Endometrial microvascular endothelial cells (primary cell): ENCODE results near the gene RBBP8NL. TPM values are rescaled to one million over a fixed set of nuclear protein-coding genes. Genes with fewer than 3 reads are reported as not detected.

ENCODE experiments used
- in situ Hi-C: cut with HindIII; loops from 2 replicates; pipeline ENCODE4 v1.10.0; 2017; ENCODE audit warnings: low sequenced_read_pairs, low pct_unique_long_range_greater_than_20kb; ENCODE audit errors: inconsistent ontology term
- total RNA-seq: library from RNA; depleted of rRNA; stranded (reverse); fragments of >200 nt; gene quantifications from one replicate; pipeline ENCODE4 v1.2.3, GENCODE V29; 2015; ENCODE audit errors: inconsistent ontology term

The RBBP8NL gene
- total RNA-seq, 1 donor from 2014 or later = not detected

- in situ Hi-C loops = no loop called here
Measured at GRCh38 chr20:62370807-62371587, 56.3 kb downstream of the RBBP8NL start.

- in situ Hi-C loops = no loop called here
Measured at GRCh38 chr20:62370115-62370806, 57.1 kb downstream of the RBBP8NL start.

GRCh38 chr20:62369815-62370114 lies 57.6 kb downstream of the RBBP8NL start:
- in situ Hi-C loops = no loop called here

GRCh38 chr20:62368976-62369814 lies 58.1 kb downstream of the RBBP8NL start:
- in situ Hi-C loops = no loop called here

- in situ Hi-C loops = no loop called here
Measured at GRCh38 chr20:62368392-62368975, 58.9 kb downstream of the RBBP8NL start.

GRCh38 chr20:62367633-62368391 lies 59.5 kb downstream of the RBBP8NL start:
- in situ Hi-C loops = no loop called here

GRCh38 chr20:62367136-62367632 lies 60.2 kb downstream of the RBBP8NL start, which contains the start of gene LAMA5:
TSS of gene LAMA5 (minus strand) at chr20:62367312. CDS start at chr20:62367245, 67 bp downstream.
- in situ Hi-C loops = no loop called here

GRCh38 chr20:62366370-62367135 lies 60.8 kb downstream of the RBBP8NL start:
- in situ Hi-C loops = no loop called here

- in situ Hi-C loops = no loop called here
Measured at GRCh38 chr20:62365814-62366369, 61.4 kb downstream of the RBBP8NL start.

GRCh38 chr20:62364911-62365736 lies 62.2 kb downstream of the RBBP8NL start:
- in situ Hi-C loops = no loop called here

- in situ Hi-C loops = no loop called here
Measured at GRCh38 chr20:62363920-62364851, 63.2 kb downstream of the RBBP8NL start.

- in situ Hi-C loops = no loop called here
Measured at GRCh38 chr20:62362991-62363919, 64.1 kb downstream of the RBBP8NL start.

- in situ Hi-C loops = no loop called here
Measured at GRCh38 chr20:62362590-62362940, 64.8 kb downstream of the RBBP8NL start.

- in situ Hi-C loops = no loop called here
Measured at GRCh38 chr20:62361799-62362589, 65.3 kb downstream of the RBBP8NL start.
